Naive B cell (primary cell): ENCODE results near the gene OR10A6. TPM values are rescaled to one million over a fixed set of nuclear protein-coding genes. Genes with fewer than 3 reads are reported as not detected.

Experiments
- ATAC-seq, 2 donors: fragments of 150-1000 bp; cut with Tn5 transposase; 2 replicates each; pipeline ENCODE4 v1.10.0; 2021; ENCODE audit warnings: low read depth in 2 of 2, mild to moderate bottlenecking in 2 of 2, moderate library complexity in 2 of 2
- DNase-seq: peaks from one replicate; pipeline ENCODE4 v3.0.0; 2022
- H3K27ac Mint-ChIP-seq, 6 donors: one replicate each; pipeline ENCODE4 v1.8.0; 2020 to 2022; ENCODE audit warnings: mild to moderate bottlenecking in 6 of 6, mixed read lengths in 6 of 6, moderate library complexity in 5 of 6, inconsistent platforms in 2 of 6
- H3K27me3 Mint-ChIP-seq, 3 donors: one replicate each; pipeline ENCODE4 v1.8.0; 2021 to 2022; ENCODE audit warnings: mixed read lengths in 3 of 3, mild to moderate bottlenecking in 1 of 3
- H3K36me3 Mint-ChIP-seq, 2 donors: one replicate each; pipeline ENCODE4 v1.8.0; 2020 to 2022; ENCODE audit warnings: mixed read lengths in 2 of 2, inconsistent platforms in 1 of 2, mild to moderate bottlenecking in 1 of 2
- H3K4me1 Mint-ChIP-seq, 3 donors: one replicate each; pipeline ENCODE4 v1.8.0; 2020 to 2022; ENCODE audit warnings: mixed read lengths in 3 of 3, inconsistent platforms in 1 of 3, mild to moderate bottlenecking in 1 of 3, moderate library complexity in 1 of 3
- H3K4me3 Mint-ChIP-seq, 8 donors: one replicate each; pipeline ENCODE4 v1.8.0; 2020 to 2022; ENCODE audit warnings: mild to moderate bottlenecking in 8 of 8, mixed read lengths in 8 of 8, moderate library complexity in 8 of 8, inconsistent platforms in 2 of 8
- H3K9me3 Mint-ChIP-seq, 7 donors: one replicate each; pipeline ENCODE4 v1.8.0; 2020 to 2022; ENCODE audit warnings: mixed read lengths in 7 of 7, mild to moderate bottlenecking in 5 of 7, inconsistent platforms in 2 of 7, moderate library complexity in 1 of 7
- polyA plus RNA-seq, 6 donors: library from polyadenylated mRNA; unstranded; fragments of 300-500 nt; fragmentation: Illumina TruSeq; gene quantifications; one replicate each; pipeline ENCODE4 v1.2.3, GENCODE V29; 2021; ENCODE audit warnings: low read depth in 6 of 6

The OR10A6 gene
- not detected for polyA plus RNA-seq

- H3K4me3 Mint-ChIP-seq, result peak within 1 kb of the TSS in 1 of 8 donors; percentile 41
- H3K27me3 Mint-ChIP-seq, result peaks cover 31 to 52% (median 49%) of the 10 kb centered on the region in 3 donors
- H3K27ac Mint-ChIP-seq, result no peak within 1 kb of the TSS
- no peak for DNase-seq
- H3K9me3 Mint-ChIP-seq, result peaks cover 0 to 16% (median 7%) of the 10 kb centered on the region in 7 donors
- peaks cover 0 to 5% (median 0%) of the 10 kb centered on the region in 3 donors for H3K4me1 Mint-ChIP-seq
- no peak for ATAC-seq
- H3K36me3 Mint-ChIP-seq, result peaks cover 0 to 3% of the 10 kb centered on the region in 2 donors
These were observed at the start of gene OR10A6 for GRCh38 chr11:7931168-7931567. TSS of gene OR10A6 (minus strand) at chr11:7931268. CDS start at chr11:7928662, 2,606 bp downstream.

GRCh38 chr11:7977232-7977917 lies 46.3 kb upstream of the OR10A6 start:
- Mint-ChIP-seq H3K36me3 (no peaks in the 10 kb centered on the region), H3K27me3 (peaks cover 7 to 25% (median 22%) of the 10 kb centered on the region in 3 donors), H3K27ac (peak overlapping the region in 1 of 6 donors; percentile 31)

GRCh38 chr11:7974668-7975067 lies 43.6 kb upstream of the OR10A6 start:
- Mint-ChIP-seq H3K36me3 (no peaks in the 10 kb centered on the region), H3K4me1 (no peaks in the 10 kb centered on the region), H3K4me3 (no peak overlapping the region), H3K9me3 (peaks cover 0 to 5% (median 0%) of the 10 kb centered on the region in 7 donors), H3K27me3 (peaks cover 18 to 35% (median 30%) of the 10 kb centered on the region in 3 donors), H3K27ac (no peak overlapping the region)
- ATAC-seq (no peak), DNase-seq (no peak)

More at GRCh38 chr11:7977232-7977917, 46.3 kb upstream of the OR10A6 start:
- no peak for DNase-seq
- Mint-ChIP-seq H3K9me3 (peaks cover 0 to 5% (median 0%) of the 10 kb centered on the region in 7 donors), H3K4me3 (no peak overlapping the region), H3K4me1 (no peaks in the 10 kb centered on the region)
- no peak for ATAC-seq

GRCh38 chr11:7973011-7973410 lies 41.9 kb upstream of the OR10A6 start:
- Mint-ChIP-seq H3K36me3 (no peaks in the 10 kb centered on the region), H3K4me1 (no peaks in the 10 kb centered on the region), H3K9me3 (peaks cover 0 to 5% (median 0%) of the 10 kb centered on the region in 7 donors), H3K27ac (no peak overlapping the region), H3K4me3 (no peak overlapping the region), H3K27me3 (peaks cover 21 to 46% (median 41%) of the 10 kb centered on the region in 3 donors)
- DNase-seq, result no peak
- ATAC-seq, result no peak

GRCh38 chr11:7971846-7972245 lies 40.8 kb upstream of the OR10A6 start:
- no peak for DNase-seq
- Mint-ChIP-seq H3K27ac (no peak overlapping the region), H3K4me3 (no peak overlapping the region), H3K4me1 (no peaks in the 10 kb centered on the region), H3K36me3 (no peaks in the 10 kb centered on the region), H3K27me3 (peaks cover 32 to 57% (median 52%) of the 10 kb centered on the region in 3 donors), H3K9me3 (peaks cover 0 to 5% (median 0%) of the 10 kb centered on the region in 7 donors)
- ATAC-seq, result no peak

GRCh38 chr11:7969756-7970646 lies 38.9 kb upstream of the OR10A6 start:
- ATAC-seq (no peak), DNase-seq (no peak)
- Mint-ChIP-seq H3K9me3 (peaks cover 0 to 5% (median 0%) of the 10 kb centered on the region in 7 donors), H3K27ac (no peak overlapping the region), H3K27me3 (peaks cover 32 to 56% (median 48%) of the 10 kb centered on the region in 3 donors), H3K4me3 (no peak overlapping the region), H3K4me1 (no peaks in the 10 kb centered on the region), H3K36me3 (no peaks in the 10 kb centered on the region)

GRCh38 chr11:7968686-7969085 lies 37.6 kb upstream of the OR10A6 start:
- H3K27me3 Mint-ChIP-seq, result peaks cover 32 to 57% (median 44%) of the 10 kb centered on the region in 3 donors
- no peaks in the 10 kb centered on the region for H3K4me1 Mint-ChIP-seq
- H3K36me3 Mint-ChIP-seq, result no peaks in the 10 kb centered on the region
- no peak overlapping the region for H3K27ac Mint-ChIP-seq
- DNase-seq (no peak), ATAC-seq (no peak)
- peaks cover 0 to 5% (median 0%) of the 10 kb centered on the region in 7 donors for H3K9me3 Mint-ChIP-seq
- no peak overlapping the region for H3K4me3 Mint-ChIP-seq

GRCh38 chr11:7967826-7968225 lies 36.8 kb upstream of the OR10A6 start:
- no peaks in the 10 kb centered on the region for H3K36me3 Mint-ChIP-seq
- no peak overlapping the region for H3K4me3 Mint-ChIP-seq
- H3K27me3 Mint-ChIP-seq, result peaks cover 32 to 52% (median 40%) of the 10 kb centered on the region in 3 donors
- H3K27ac Mint-ChIP-seq, result peak overlapping the region in 1 of 6 donors; percentile 17
- no peak for ATAC-seq
- no peaks in the 10 kb centered on the region for H3K4me1 Mint-ChIP-seq
- H3K9me3 Mint-ChIP-seq, result peaks cover 0 to under 1% (median 0%) of the 10 kb centered on the region in 7 donors
- DNase-seq, result no peak

GRCh38 chr11:7967097-7967496 lies 36.0 kb upstream of the OR10A6 start:
- peaks cover 26 to 48% (median 33%) of the 10 kb centered on the region in 3 donors for H3K27me3 Mint-ChIP-seq
- H3K4me3 Mint-ChIP-seq, result no peak overlapping the region
- no peaks in the 10 kb centered on the region for H3K4me1 Mint-ChIP-seq
- peak overlapping the region in 1 of 6 donors; percentile 29 for H3K27ac Mint-ChIP-seq
- ATAC-seq, result no peak
- DNase-seq, result no peak
- no peaks in the 10 kb centered on the region for H3K9me3 Mint-ChIP-seq
- no peaks in the 10 kb centered on the region for H3K36me3 Mint-ChIP-seq

GRCh38 chr11:7965386-7965785 lies 34.3 kb upstream of the OR10A6 start, which contains the start of gene NLRP10:
TSS of gene NLRP10 (minus strand) at chr11:7965447. CDS start at chr11:7963495, 1,952 bp downstream.
- no peak for ATAC-seq
- H3K9me3 Mint-ChIP-seq, result peaks cover 0 to 2% (median 0%) of the 10 kb centered on the region in 7 donors
- DNase-seq, result no peak
- no peak within 1 kb of the TSS for H3K4me3 Mint-ChIP-seq
- H3K27ac Mint-ChIP-seq, result no peak within 1 kb of the TSS
- H3K27me3 Mint-ChIP-seq, result peaks cover 32 to 55% (median 34%) of the 10 kb centered on the region in 3 donors
- H3K4me1 Mint-ChIP-seq, result no peaks in the 10 kb centered on the region
- no peaks in the 10 kb centered on the region for H3K36me3 Mint-ChIP-seq

- ATAC-seq, result no peak
- Mint-ChIP-seq H3K4me1 (no peaks in the 10 kb centered on the region), H3K9me3 (peaks cover 0 to 2% (median 0%) of the 10 kb centered on the region in 7 donors), H3K27me3 (peaks cover 29 to 56% (median 32%) of the 10 kb centered on the region in 3 donors), H3K36me3 (no peaks in the 10 kb centered on the region), H3K4me3 (no peak overlapping the region), H3K27ac (no peak overlapping the region)
- no peak for DNase-seq
These were observed 33.8 kb upstream of the OR10A6 start for GRCh38 chr11:7964873-7965272.

GRCh38 chr11:7964261-7964660 lies 33.2 kb upstream of the OR10A6 start:
- H3K4me1 Mint-ChIP-seq, result no peaks in the 10 kb centered on the region
- DNase-seq (no peak), ATAC-seq (no peak)
- no peak overlapping the region for H3K27ac Mint-ChIP-seq
- peaks cover 27 to 62% (median 38%) of the 10 kb centered on the region in 3 donors for H3K27me3 Mint-ChIP-seq
- H3K4me3 Mint-ChIP-seq, result no peak overlapping the region
- no peaks in the 10 kb centered on the region for H3K36me3 Mint-ChIP-seq
- H3K9me3 Mint-ChIP-seq, result peaks cover 0 to 2% (median 0%) of the 10 kb centered on the region in 7 donors

- H3K4me1 Mint-ChIP-seq, result no peaks in the 10 kb centered on the region
- peaks cover 26 to 43% (median 28%) of the 10 kb centered on the region in 3 donors for H3K27me3 Mint-ChIP-seq
- peaks cover 0 to 6% (median 3%) of the 10 kb centered on the region in 7 donors for H3K9me3 Mint-ChIP-seq
These were observed 24.1 kb upstream of the OR10A6 start for GRCh38 chr11:7955191-7955590.

More at GRCh38 chr11:7955191-7955590, 24.1 kb upstream of the OR10A6 start:
- ATAC-seq, result no peak
- DNase-seq, result no peak
- H3K27ac Mint-ChIP-seq, result no peak overlapping the region
- no peaks in the 10 kb centered on the region for H3K36me3 Mint-ChIP-seq
- no peak overlapping the region for H3K4me3 Mint-ChIP-seq
